ENCODE results near the gene DMD. TPM values are rescaled to one million over a fixed set of nuclear protein-coding genes. Genes with fewer than 3 reads are reported as not detected.
"Not testable (repeated sequence)": the region's sequence is repeated elsewhere in the genome, so short reads cannot be mapped to it uniquely, and the experiment has no call there.

DMD gene
- total and polyA plus RNA-seq, 2 donors (not counting 1 experiment from before 2014, with no cell fraction given): 5.1 to 7.2 TPM

DNA sequence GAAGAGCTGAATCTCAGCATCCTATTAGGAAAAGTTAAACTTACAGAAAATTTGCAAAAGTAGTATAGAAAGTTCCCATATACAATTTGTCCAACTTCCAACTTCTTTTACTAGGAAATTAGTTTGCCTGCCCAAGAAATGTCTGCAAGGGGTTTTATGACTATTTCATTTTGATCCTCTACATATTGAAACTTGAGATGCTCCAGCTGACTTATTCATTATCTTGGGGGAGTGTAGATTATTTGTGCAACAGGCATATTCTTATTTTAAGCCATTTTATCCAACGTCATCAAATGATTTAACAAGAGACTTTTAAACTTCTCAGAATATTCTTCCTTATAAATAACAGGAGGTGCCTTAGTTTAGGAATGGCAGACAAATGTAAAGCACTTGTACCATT, 1822.4 kb downstream of the DMD start:
- Histone ChIP-seq H3K79me2 (ENCODE audit: control insufficient read depth, insufficient read depth, low read length) (no peaks in the 10 kb centered on the region), H3K4me2 (ENCODE audit: extremely low read depth, insufficient read depth, low read length) (no peak overlapping the region), H3K27me3 (ENCODE audit: control insufficient read depth, insufficient read depth, low read length) (no peaks in the 10 kb centered on the region), H3K9me3 (ENCODE audit: control insufficient read depth, insufficient read depth, low read depth, low read length) (no peaks in the 10 kb centered on the region), H2AFZ (ENCODE audit: low read length) (no peak overlapping the region), H3K27ac (ENCODE audit: insufficient read depth, low read length) (no peak overlapping the region), H3K9ac (ENCODE audit: insufficient read depth, low read length) (no peak overlapping the region), H3K36me3 (ENCODE audit: control insufficient read depth, insufficient read depth, low read length) (no peaks in the 10 kb centered on the region), H3K4me3 (replicated peaks in 1 of 4; ENCODE audit: control extremely low read depth in 1 of 4, insufficient read depth in 1 of 4, low read depth in 3 of 4, low read length in 4 of 4) (no peak overlapping the region), H3K4me1 (ENCODE audit: control insufficient read depth, extremely low read depth, insufficient read depth, low read length) (no peaks in the 10 kb centered on the region), H4K20me1 (ENCODE audit: control insufficient read depth, extremely low read depth, insufficient read depth, low read length) (no peaks in the 10 kb centered on the region)
- TF ChIP-seq, protein P1, sequence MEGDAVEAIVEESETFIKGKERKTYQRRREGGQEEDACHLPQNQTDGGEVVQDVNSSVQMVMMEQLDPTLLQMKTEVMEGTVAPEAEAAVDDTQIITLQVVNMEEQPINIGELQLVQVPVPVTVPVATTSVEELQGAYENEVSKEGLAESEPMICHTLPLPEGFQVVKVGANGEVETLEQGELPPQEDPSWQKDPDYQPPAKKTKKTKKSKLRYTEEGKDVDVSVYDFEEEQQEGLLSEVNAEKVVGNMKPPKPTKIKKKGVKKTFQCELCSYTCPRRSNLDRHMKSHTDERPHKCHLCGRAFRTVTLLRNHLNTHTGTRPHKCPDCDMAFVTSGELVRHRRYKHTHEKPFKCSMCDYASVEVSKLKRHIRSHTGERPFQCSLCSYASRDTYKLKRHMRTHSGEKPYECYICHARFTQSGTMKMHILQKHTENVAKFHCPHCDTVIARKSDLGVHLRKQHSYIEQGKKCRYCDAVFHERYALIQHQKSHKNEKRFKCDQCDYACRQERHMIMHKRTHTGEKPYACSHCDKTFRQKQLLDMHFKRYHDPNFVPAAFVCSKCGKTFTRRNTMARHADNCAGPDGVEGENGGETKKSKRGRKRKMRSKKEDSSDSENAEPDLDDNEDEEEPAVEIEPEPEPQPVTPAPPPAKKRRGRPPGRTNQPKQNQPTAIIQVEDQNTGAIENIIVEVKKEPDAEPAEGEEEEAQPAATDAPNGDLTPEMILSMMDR (conservative IDR thresholded peaks at IDR 0.05 in 1 of 2, IDR thresholded peaks at IDR 0.05 in 1 of 2; ENCODE audit: low read depth in 1 of 2, low read length in 2 of 2): no peak
- no peak for TF ChIP-seq EZH2 (IDR thresholded peaks at IDR 0.05; ENCODE audit: low read length, missing control alignments)
- no peak for DNase-seq (ENCODE audit: low read depth in 2 of 2)

DNA sequence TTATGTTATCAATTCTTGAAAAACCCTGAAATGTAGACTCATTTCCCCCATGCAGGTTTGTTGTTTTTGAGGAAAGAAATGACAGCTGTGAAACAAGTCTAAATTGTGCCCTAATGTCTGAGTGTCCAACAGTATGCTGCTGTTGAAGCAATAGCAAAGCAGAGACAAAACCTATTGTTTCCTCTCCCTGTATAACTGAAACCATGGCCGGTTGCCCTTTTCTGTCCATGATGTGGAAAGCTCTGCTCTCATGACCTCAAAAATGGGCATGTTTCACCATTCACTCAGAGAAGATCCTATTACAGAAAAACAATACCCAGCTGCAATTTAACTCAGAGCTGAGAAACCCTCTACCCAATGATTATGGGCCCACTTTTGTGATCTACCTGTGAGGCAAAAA, 1826.9 kb downstream of the DMD start:
- Histone ChIP-seq H3K4me2 (ENCODE audit: extremely low read depth, insufficient read depth, low read length) (no peak overlapping the region), H3K4me1 (ENCODE audit: control insufficient read depth, extremely low read depth, insufficient read depth, low read length) (no peaks in the 10 kb centered on the region), H3K9ac (ENCODE audit: insufficient read depth, low read length) (no peak overlapping the region), H3K27me3 (ENCODE audit: control insufficient read depth, insufficient read depth, low read length) (no peaks in the 10 kb centered on the region), H4K20me1 (ENCODE audit: control insufficient read depth, extremely low read depth, insufficient read depth, low read length) (no peaks in the 10 kb centered on the region), H3K4me3 (replicated peaks in 1 of 4; ENCODE audit: control extremely low read depth in 1 of 4, insufficient read depth in 1 of 4, low read depth in 3 of 4, low read length in 4 of 4) (no peak overlapping the region), H2AFZ (ENCODE audit: low read length) (no peak overlapping the region), H3K27ac (ENCODE audit: insufficient read depth, low read length) (no peak overlapping the region), H3K9me3 (ENCODE audit: control insufficient read depth, insufficient read depth, low read depth, low read length) (no peaks in the 10 kb centered on the region), H3K36me3 (ENCODE audit: control insufficient read depth, insufficient read depth, low read length) (no peaks in the 10 kb centered on the region), H3K79me2 (ENCODE audit: control insufficient read depth, insufficient read depth, low read length) (no peaks in the 10 kb centered on the region)
- no peak for TF ChIP-seq EZH2 (IDR thresholded peaks at IDR 0.05; ENCODE audit: low read length, missing control alignments)
- TF ChIP-seq, protein P1 (conservative IDR thresholded peaks at IDR 0.05 in 1 of 2, IDR thresholded peaks at IDR 0.05 in 1 of 2; ENCODE audit: low read depth in 1 of 2, low read length in 2 of 2): no peak
- no peak for DNase-seq (ENCODE audit: low read depth in 2 of 2)

DNA sequence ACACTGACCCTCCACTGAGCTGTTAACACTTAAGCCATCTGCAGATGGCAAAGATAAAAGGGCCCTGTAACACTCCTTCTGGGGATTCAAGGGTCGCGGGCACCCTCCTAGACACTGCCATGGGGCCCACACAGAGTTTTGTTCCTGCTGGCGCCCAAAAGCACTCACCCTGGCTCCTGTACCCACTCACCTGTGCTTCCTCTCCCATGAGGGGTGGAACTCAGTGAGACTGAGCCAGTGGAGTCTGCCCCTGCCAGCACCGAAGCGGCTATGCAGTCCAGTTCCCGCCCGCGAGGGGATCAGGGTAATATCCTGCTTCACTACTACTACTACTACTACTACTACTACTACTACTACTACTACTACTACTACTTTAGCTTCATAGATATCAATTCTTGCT, 1827.4 kb downstream of the DMD start:
- H3K79me2 ChIP-seq (ENCODE audit: control insufficient read depth, insufficient read depth, low read length): no peaks in the 10 kb centered on the region
- no peaks in the 10 kb centered on the region for H3K27me3 ChIP-seq (ENCODE audit: control insufficient read depth, insufficient read depth, low read length)
- no peak overlapping the region for H3K27ac ChIP-seq (ENCODE audit: insufficient read depth, low read length)
- no peak overlapping the region for H3K9ac ChIP-seq (ENCODE audit: insufficient read depth, low read length)
- no peak for TF ChIP-seq EZH2 (IDR thresholded peaks at IDR 0.05; ENCODE audit: low read length, missing control alignments)
- TF ChIP-seq, protein P1 (conservative IDR thresholded peaks at IDR 0.05 in 1 of 2, IDR thresholded peaks at IDR 0.05 in 1 of 2; ENCODE audit: low read depth in 1 of 2, low read length in 2 of 2): no peak
- no peaks in the 10 kb centered on the region for H3K4me1 ChIP-seq (ENCODE audit: control insufficient read depth, extremely low read depth, insufficient read depth, low read length)
- no peaks in the 10 kb centered on the region for H3K36me3 ChIP-seq (ENCODE audit: control insufficient read depth, insufficient read depth, low read length)
- H3K4me2 ChIP-seq (ENCODE audit: extremely low read depth, insufficient read depth, low read length): no peak overlapping the region
- H2AFZ ChIP-seq (ENCODE audit: low read length): no peak overlapping the region
- H4K20me1 ChIP-seq (ENCODE audit: control insufficient read depth, extremely low read depth, insufficient read depth, low read length): no peaks in the 10 kb centered on the region
- no peak for DNase-seq (ENCODE audit: low read depth in 2 of 2)
- no peak overlapping the region for H3K4me3 ChIP-seq (replicated peaks in 1 of 4; ENCODE audit: control extremely low read depth in 1 of 4, insufficient read depth in 1 of 4, low read depth in 3 of 4, low read length in 4 of 4)
- H3K9me3 ChIP-seq (ENCODE audit: control insufficient read depth, insufficient read depth, low read depth, low read length): no peaks in the 10 kb centered on the region

DNA sequence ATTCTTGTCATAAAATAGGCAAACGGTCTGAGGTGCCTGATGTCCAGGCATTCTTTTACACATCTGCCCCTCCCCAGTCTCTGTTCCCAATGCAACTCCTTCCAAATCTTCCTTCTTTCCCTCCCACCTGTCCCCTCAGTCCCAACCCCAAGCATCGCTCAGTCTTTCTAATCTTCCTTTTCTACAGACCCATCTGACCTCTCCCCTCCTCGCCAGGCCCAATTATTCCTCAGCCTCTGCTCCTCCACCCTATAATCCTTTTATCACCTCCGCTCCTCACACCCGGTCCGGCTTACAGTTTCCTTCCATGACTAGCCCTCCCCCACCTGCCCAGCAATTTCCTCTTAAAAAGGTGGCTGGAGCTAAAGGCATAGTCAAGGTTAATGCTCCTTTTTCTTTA, 1832.4 kb downstream of the DMD start:
- not testable (repeated sequence) for H3K4me3 ChIP-seq (replicated peaks in 1 of 4; ENCODE audit: control extremely low read depth in 1 of 4, insufficient read depth in 1 of 4, low read depth in 3 of 4, low read length in 4 of 4); H3K79me2 ChIP-seq (ENCODE audit: control insufficient read depth, insufficient read depth, low read length); H3K27ac ChIP-seq (ENCODE audit: insufficient read depth, low read length); DNase-seq (ENCODE audit: low read depth in 2 of 2); H3K9me3 ChIP-seq (ENCODE audit: control insufficient read depth, insufficient read depth, low read depth, low read length); H3K9ac ChIP-seq (ENCODE audit: insufficient read depth, low read length); H4K20me1 ChIP-seq (ENCODE audit: control insufficient read depth, extremely low read depth, insufficient read depth, low read length); H3K4me1 ChIP-seq (ENCODE audit: control insufficient read depth, extremely low read depth, insufficient read depth, low read length); H3K27me3 ChIP-seq (ENCODE audit: control insufficient read depth, insufficient read depth, low read length); H2AFZ ChIP-seq (ENCODE audit: low read length); H3K36me3 ChIP-seq (ENCODE audit: control insufficient read depth, insufficient read depth, low read length); H3K4me2 ChIP-seq (ENCODE audit: extremely low read depth, insufficient read depth, low read length)

DNA sequence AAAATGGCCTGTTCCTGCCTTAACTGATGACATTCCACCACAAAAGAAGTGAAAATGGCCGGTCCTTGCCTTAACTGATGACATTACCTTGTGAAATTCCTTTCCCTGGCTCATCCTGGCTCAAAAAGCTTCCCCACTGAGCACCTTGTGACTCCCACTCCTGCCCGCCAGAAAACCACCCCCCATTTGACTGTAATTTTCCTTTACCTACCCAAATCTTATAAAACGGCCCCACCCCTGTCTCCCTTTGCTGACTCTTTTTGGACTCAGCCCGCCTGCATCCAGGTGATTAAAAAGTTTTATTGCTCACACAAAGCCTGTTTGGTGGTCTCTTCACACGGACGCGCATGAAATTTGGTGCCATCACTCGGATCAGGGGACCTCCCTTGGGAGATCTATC, 1833.5 kb downstream of the DMD start:
- not testable (repeated sequence) for H3K4me1 ChIP-seq (ENCODE audit: control insufficient read depth, extremely low read depth, insufficient read depth, low read length); H3K27ac ChIP-seq (ENCODE audit: insufficient read depth, low read length); H3K27me3 ChIP-seq (ENCODE audit: control insufficient read depth, insufficient read depth, low read length); H3K9ac ChIP-seq (ENCODE audit: insufficient read depth, low read length); H3K36me3 ChIP-seq (ENCODE audit: control insufficient read depth, insufficient read depth, low read length); H3K4me2 ChIP-seq (ENCODE audit: extremely low read depth, insufficient read depth, low read length); H3K79me2 ChIP-seq (ENCODE audit: control insufficient read depth, insufficient read depth, low read length); DNase-seq (ENCODE audit: low read depth in 2 of 2); H4K20me1 ChIP-seq (ENCODE audit: control insufficient read depth, extremely low read depth, insufficient read depth, low read length); H2AFZ ChIP-seq (ENCODE audit: low read length); H3K4me3 ChIP-seq (replicated peaks in 1 of 4; ENCODE audit: control extremely low read depth in 1 of 4, insufficient read depth in 1 of 4, low read depth in 3 of 4, low read length in 4 of 4); H3K9me3 ChIP-seq (ENCODE audit: control insufficient read depth, insufficient read depth, low read depth, low read length)
